ENCODE results near the gene NAA60. TPM values are rescaled to one million over a fixed set of nuclear protein-coding genes. Genes with fewer than 3 reads are reported as not detected.

The NAA60 gene
- total and polyA plus RNA-seq, 9 of the 15 experiments (the other 6 are each of a cell fraction or from before 2014, with no cell fraction given): 2.1 to 49.4 (median 10.3) TPM

- H3K4me1 ChIP-seq (replicated peaks in 1 of 2; ENCODE audit: control insufficient read depth in 2 of 2, insufficient read depth in 2 of 2, low read length in 2 of 2): peaks cover 9 to 16% of the 10 kb centered on the region in 2 experiments; a peak in 4 of 5 replicates
- WGBS (ENCODE audit: insufficient coverage, low coverage, missing lambda C conversion rate): 35% methylated on average over 5 of the region's 5 CpGs
- peaks cover 10% of the 10 kb centered on the region for H3K79me2 ChIP-seq (ENCODE audit: control insufficient read depth, insufficient read depth, low read length)
- H3K9me1 ChIP-seq (ENCODE audit: control insufficient read depth, insufficient read depth, low read length): no peaks in the 10 kb centered on the region
- TF ChIP-seq CTCF (IDR thresholded peaks at IDR 0.05 in 2 of 3, conservative IDR thresholded peaks at IDR 0.05 in 1 of 3; ENCODE audit: insufficient read depth in 2 of 3, low read depth in 1 of 3, low read length in 3 of 3) (0 out of 6 replicates have a peak, but pooled peaks of 1 of the 3 experiments have one; percentile 5), THRA (IDR thresholded peaks at IDR 0.05) (no peak)
- no peaks in the 10 kb centered on the region for H3K36me3 ChIP-seq (ENCODE audit: control insufficient read depth, insufficient read depth, low read length)
- H4K20me1 ChIP-seq (replicated peaks; ENCODE audit: control insufficient read depth, insufficient read depth, low read length): peaks cover under 1% of the 10 kb centered on the region; the same call in 1 of the 2 replicates
- DNase-seq (ENCODE audit: extremely low read depth in 1 of 4, low spot score in 3 of 4): no peak
- FAIRE-seq: no peak
- no peak overlapping the region for H3K27ac ChIP-seq (ENCODE audit: extremely low read depth, low read depth, low read length)
- H3K4me2 ChIP-seq (ENCODE audit: insufficient read depth, low read length): no peak overlapping the region
- H3K9ac ChIP-seq (ENCODE audit: insufficient read depth in 1 of 2, low read depth in 2 of 2, low read length in 2 of 2): no peak overlapping the region
- no peak for ATAC-seq
- no peaks in the 10 kb centered on the region for H3K9me3 ChIP-seq (replicated peaks; ENCODE audit: control insufficient read depth, insufficient read depth, low read depth, low read length)
- H3K4me3 ChIP-seq: no peak overlapping the region
- CTCF ChIA-PET (ENCODE audit: low intra/inter-chr PET ratio): no interaction called here
- POLR2A ChIA-PET: interaction anchor here (1.4 kb wide), 1 partner anchor 10 kb away, joined by 4 read pairs; no protein-coding TSS in a partner anchor
- no peak overlapping the region for H2AFZ ChIP-seq (ENCODE audit: low read depth, low read length)
- intact Hi-C loops (cut with micrococcal nuclease) (no loop called here), in situ Hi-C loops (cut with MboI) (no loop called here)
- no TSS peak for BruUV-seq (replicated peaks)
- no peaks in the 10 kb centered on the region for H3K27me3 ChIP-seq (ENCODE audit: control insufficient read depth in 2 of 2, insufficient read depth in 2 of 2, low read length in 2 of 2)
These were observed 10.6 kb downstream of the NAA60 start for GRCh38 chr16:3454093-3454492.
